Choroid plexus epithelial cell (primary cell): ENCODE results near the gene MMS19.

Experiments used
- DNase-seq: peaks from one replicate; pipeline ENCODE4 v3.0.0-alpha.2; 2010; ENCODE audit warnings: low read depth
- H3K4me3 ChIP-seq: 2 replicates; pipeline ENCODE4 v1.5.1; 2011; ENCODE audit warnings: low read depth, mild to moderate bottlenecking, control low read depth, low read length, moderate library complexity
- TF ChIP-seq, protein P1 (sequence below): conservative IDR thresholded peaks from 2 replicates; pipeline ENCODE4 v1.5.1; 2011; ENCODE audit warnings: low read depth, mild to moderate bottlenecking, control low read depth, inconsistent platforms, low read length, moderate library complexity

Gene MMS19

DNA sequence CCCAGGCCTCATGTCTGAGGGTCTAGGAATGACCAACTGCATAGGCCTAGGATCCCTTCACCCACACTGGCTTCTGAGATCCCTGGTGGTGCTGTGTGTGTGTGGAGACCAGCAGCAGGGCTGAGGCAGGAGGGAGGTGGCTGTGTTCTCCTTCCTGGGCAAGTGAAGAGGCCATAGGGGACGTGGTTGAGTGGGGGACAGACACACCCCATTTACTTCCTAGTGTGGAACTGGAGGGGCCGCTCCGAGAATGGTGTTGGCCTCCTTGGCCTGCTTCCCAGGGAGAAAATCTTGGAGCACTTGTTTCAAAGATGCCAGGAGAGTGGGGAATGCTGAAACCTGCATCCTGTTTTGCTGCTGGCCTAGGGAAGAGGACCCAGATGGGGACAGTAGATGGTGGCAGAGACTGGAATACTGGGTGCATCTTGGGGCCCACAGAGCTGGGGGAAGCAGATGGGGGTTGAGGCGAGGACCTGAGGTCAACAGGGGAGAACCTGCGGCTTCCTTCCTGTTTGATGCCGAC is 19.6 kb upstream of the MMS19 start:
- DNase-seq = no peak
- no peak overlapping the region for H3K4me3 ChIP-seq
- TF ChIP-seq, protein P1, sequence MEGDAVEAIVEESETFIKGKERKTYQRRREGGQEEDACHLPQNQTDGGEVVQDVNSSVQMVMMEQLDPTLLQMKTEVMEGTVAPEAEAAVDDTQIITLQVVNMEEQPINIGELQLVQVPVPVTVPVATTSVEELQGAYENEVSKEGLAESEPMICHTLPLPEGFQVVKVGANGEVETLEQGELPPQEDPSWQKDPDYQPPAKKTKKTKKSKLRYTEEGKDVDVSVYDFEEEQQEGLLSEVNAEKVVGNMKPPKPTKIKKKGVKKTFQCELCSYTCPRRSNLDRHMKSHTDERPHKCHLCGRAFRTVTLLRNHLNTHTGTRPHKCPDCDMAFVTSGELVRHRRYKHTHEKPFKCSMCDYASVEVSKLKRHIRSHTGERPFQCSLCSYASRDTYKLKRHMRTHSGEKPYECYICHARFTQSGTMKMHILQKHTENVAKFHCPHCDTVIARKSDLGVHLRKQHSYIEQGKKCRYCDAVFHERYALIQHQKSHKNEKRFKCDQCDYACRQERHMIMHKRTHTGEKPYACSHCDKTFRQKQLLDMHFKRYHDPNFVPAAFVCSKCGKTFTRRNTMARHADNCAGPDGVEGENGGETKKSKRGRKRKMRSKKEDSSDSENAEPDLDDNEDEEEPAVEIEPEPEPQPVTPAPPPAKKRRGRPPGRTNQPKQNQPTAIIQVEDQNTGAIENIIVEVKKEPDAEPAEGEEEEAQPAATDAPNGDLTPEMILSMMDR = no peak

DNA sequence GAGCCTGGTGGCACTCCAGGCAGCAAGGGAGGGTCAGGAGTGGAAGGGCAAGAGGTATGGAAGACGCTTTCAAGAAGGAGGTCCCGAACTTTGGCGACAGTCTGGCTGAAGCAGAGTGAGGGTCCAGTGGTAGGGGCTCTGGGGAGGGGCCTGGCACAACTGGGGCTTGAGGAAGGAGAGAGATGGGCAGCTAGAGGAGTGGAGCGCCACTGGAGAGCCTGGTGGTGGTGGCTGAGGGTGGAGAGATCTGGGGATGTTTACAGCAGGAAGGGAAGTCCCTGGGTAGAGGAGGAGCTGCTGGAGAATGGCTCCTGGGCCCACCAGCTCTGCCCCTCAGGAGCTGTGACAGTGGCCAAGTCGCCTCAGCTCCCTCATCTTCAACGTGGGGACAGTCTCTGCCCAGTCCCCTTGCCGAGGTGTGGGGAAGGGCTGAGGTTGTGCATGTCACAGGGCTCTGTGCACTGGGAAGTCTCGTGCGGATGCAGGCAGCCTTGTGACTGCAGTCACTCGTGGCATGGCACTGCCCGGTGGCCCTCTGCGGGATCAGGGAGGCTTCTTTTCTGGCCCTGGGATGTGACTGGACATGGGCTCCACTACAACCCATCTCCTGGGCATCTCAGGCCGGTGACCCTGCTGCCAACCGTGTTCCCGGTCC is 19.0 kb upstream of the MMS19 start:
- H3K4me3 ChIP-seq = no peak overlapping the region
- no peak for DNase-seq
- TF ChIP-seq, protein P1 = no peak

DNA sequence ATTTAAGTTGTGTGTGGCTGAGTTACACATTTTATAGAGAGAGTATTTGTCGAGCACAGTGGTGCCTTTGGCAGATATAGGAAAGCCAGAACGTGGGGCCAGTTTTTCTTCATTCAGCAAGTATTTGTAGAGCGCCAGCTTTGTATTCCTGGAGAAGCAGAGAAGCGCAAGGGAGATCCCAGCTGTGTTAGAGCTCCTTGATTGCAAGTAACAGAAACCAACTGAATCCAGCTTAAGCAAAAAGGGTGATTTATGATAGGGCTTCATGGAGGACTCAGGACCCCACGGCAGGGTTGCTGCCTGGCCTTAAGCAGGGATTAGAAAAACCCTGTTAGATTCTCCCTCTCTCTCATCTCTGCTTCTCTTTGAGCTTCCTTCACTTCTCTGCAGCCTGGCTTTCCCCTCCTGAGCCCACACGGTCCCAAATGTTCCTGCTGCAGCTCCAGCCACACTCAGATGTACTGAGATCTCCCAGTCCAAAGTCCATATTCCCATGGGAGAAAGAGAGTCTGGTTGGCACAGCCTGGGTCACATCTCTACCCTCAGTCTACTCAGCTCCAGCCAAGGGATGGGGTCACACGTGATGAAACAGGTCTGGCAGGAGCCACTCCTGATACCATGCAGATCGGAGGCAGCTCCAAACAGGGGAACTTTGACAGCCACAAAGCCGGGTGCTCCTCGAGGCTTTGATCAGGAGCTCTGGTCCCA is 17.2 kb upstream of the MMS19 start:
- TF ChIP-seq, protein P1 = no peak
- no peak overlapping the region for H3K4me3 ChIP-seq

DNA sequence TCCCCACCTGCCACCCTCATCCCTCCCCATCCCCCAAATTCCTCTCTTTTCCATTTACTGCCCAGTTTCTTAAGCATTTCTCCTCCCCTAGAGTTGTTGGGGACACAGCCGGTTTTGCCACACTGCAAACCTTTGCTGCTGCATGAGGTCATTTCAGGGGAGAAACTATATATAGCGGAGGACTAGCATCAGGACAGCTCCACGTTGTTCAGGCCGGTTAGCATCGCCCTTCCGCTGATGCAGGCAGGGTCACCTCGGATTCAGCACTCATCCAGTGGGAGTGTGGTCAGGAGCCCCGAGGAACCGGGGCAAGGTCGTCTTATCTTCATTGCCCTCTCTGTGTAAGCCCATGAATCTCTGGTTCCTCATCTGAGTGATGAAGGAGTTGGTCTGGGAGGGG is 16.1 kb upstream of the MMS19 start:
- TF ChIP-seq, protein P1 = no peak
- DNase-seq = no peak
- H3K4me3 ChIP-seq = no peak overlapping the region

More for the DNA sequence above, 17.2 kb upstream of the MMS19 start:
- DNase-seq = no peak

DNA sequence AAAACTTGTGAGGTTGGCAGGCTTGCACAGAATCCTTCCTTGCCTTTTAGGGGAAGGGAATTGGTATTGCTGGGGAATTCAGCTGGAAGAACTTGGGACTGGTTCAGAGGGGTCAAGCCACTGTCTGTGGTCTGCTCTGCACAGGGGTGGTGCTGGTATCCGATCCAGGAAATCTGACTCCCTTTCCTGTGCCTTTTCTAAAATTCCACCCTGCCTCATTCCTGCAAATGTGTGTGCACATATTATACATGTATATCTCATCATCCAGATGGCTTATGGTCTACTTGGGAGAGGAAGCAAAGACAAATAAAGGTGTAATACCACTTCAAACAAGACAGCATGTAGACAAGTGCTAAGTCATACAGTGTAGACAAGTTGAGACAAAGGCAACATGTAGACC is 14.8 kb upstream of the MMS19 start:
- TF ChIP-seq, protein P1 = no peak
- no peak for DNase-seq

DNA sequence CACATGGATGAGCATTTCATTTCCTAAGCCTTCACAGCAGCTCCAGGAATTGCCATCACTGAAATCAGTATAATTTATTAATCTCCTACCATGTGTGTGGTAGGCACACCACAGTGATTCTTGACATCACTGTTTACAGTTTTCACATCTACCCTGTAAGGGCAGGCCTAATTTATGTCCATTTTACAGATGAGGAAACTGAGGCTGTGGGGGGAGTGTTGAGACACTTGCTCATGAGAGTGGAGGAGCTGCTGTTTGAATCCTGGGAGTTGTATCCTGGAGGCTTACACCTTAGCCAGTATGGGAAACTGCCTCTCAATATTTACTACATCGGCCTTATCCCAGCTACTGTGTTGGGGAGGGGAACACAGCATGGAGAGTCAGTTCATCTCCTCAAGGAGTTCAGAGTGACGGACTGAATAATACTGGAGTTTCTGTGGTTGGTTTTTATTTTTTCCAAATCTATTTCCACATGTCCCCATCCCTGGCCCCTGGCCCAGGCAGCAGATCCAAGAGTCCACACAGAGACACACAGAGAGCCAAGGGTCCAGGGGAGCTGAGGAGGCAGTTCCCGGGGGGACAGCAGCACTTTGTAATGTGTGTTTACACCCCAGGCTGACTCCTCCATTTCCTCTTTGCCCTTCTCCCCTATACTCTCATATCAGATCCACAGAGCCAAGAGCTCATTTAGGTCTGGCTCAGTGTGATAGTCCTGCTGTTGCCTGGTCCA is 13.7 kb upstream of the MMS19 start:
- no peak overlapping the region for H3K4me3 ChIP-seq
- no peak for DNase-seq
- TF ChIP-seq, protein P1 = no peak

More for the DNA sequence above, 14.8 kb upstream of the MMS19 start:
- no peak overlapping the region for H3K4me3 ChIP-seq
